ENCODE results near the gene PDE10A. TPM values are rescaled to one million over a fixed set of nuclear protein-coding genes. Genes with fewer than 3 reads are reported as not detected.
A peak's percentile ranks its signal among the peaks of the same experiment; 100 is the strongest.

PDE10A gene
- polyA plus RNA-seq, 1 donor: 2.7 TPM

DNA sequence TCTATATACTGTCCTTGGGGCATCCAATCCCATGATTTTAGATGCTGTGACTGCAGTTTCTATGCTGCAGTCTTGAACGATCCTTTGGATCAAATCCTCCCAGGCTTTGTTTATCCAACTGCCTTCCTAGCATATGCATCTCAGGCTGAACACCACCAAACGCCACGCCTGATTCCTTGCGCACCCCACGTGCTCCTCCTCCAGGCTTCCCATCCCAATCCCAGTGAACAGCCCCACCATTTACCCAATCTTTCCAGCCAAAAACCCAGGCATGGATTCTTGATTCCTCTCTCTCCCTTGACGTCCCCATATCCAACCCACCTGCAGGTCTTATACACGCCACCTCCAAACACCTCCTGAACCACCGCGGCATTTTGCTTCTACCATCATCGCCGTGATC lies 7.8 kb downstream of the PDE10A start:
- Histone ChIP-seq H3K36me3 (ENCODE audit: control insufficient read depth, insufficient read depth, low read length) (no peaks in the 10 kb centered on the region), H3K9me3 (ENCODE audit: control insufficient read depth, low read depth, low read length) (no peaks in the 10 kb centered on the region), H3K27me3 (ENCODE audit: control insufficient read depth, insufficient read depth, low read length) (peaks cover 32% of the 10 kb centered on the region), H3K4me1 (ENCODE audit: control insufficient read depth, insufficient read depth, low read length) (no peaks in the 10 kb centered on the region), H3K4me3 (ENCODE audit: low read length) (no peak overlapping the region), H3K27ac (ENCODE audit: low read length) (no peak overlapping the region)
- WGBS (ENCODE audit: insufficient coverage, low lambda C conversion rate): 97% methylated on average over 7 of the region's 11 CpGs
- no peak for DNase-seq

DNA sequence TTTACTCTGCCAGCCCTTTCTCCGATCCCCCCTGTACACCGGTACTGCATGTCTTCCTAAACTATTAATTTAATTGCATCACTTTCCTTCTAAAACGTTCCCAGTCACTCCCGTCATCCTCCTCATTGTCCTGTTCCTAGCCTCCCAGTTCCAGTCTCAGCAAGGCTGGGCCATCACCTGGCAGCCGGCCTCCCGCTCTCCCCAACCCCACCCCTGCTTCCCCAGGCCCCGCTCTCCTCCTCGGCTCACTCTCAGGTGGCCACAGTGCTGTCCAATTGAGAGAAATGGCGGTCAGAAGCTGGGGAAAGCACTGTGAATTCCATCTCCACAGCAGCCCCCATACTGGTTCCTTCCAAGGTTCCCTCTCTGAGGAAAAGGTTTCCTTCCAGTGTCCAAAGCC lies 8.9 kb downstream of the PDE10A start:
- Histone ChIP-seq H3K27ac (ENCODE audit: low read length) (no peak overlapping the region), H3K4me3 (ENCODE audit: low read length) (no peak overlapping the region), H3K36me3 (ENCODE audit: control insufficient read depth, insufficient read depth, low read length) (no peaks in the 10 kb centered on the region), H3K27me3 (ENCODE audit: control insufficient read depth, insufficient read depth, low read length) (peaks cover 23% of the 10 kb centered on the region), H3K9me3 (ENCODE audit: control insufficient read depth, low read depth, low read length) (no peaks in the 10 kb centered on the region), H3K4me1 (ENCODE audit: control insufficient read depth, insufficient read depth, low read length) (no peaks in the 10 kb centered on the region)
- WGBS (ENCODE audit: insufficient coverage, low lambda C conversion rate): no CpG with 5 or more reads among the region's 9 CpGs
- no peak for DNase-seq

DNA sequence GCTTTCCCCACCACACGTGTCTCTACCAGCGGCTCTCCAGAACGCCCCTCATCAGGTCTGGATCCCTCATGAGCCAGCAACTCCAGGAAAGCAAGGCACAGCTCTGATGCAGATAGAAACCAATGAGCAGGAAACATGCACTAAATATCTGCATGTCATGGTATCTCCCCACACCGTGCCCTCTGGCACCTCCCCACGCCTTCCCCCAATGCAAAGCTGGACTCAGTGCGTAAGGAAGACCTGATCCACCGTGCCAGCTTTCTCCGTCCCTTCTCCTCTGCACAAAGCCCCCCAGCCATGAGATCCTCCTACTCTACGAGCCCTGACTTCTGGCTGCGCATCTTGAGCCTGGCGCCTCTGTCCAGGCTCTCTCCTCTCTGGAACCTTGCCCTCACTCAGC lies 9.4 kb downstream of the PDE10A start:
- H3K9me3 ChIP-seq (ENCODE audit: control insufficient read depth, low read depth, low read length): no peaks in the 10 kb centered on the region
- WGBS (ENCODE audit: insufficient coverage, low lambda C conversion rate): no CpG with 5 or more reads among the region's 11 CpGs
- H3K4me1 ChIP-seq (ENCODE audit: control insufficient read depth, insufficient read depth, low read length): no peaks in the 10 kb centered on the region
- no peak overlapping the region for H3K4me3 ChIP-seq (ENCODE audit: low read length)
- peaks cover 19% of the 10 kb centered on the region for H3K27me3 ChIP-seq (ENCODE audit: control insufficient read depth, insufficient read depth, low read length)
- DNase-seq: no peak
- H3K36me3 ChIP-seq (ENCODE audit: control insufficient read depth, insufficient read depth, low read length): no peaks in the 10 kb centered on the region
- no peak overlapping the region for H3K27ac ChIP-seq (ENCODE audit: low read length)

DNA sequence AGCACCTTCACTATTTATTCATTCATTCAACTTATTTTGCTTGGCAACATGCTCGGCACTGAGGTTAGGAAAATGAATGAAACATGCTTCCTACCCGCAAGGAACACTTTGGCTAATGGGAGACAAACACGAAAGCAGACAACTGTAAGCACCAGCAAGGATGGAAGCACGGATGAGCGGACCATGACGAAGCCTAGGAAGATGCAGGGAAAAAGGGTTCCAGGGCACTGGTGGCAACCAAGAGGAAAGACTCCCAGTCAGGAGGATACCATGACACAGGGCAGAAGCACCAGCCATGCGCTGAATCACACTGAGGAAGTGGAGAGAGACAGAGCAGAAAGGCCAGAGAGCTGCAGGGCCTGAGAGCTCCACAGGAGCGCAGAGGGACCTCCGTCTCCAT lies 9.8 kb downstream of the PDE10A start:
- no peaks in the 10 kb centered on the region for H3K4me1 ChIP-seq (ENCODE audit: control insufficient read depth, insufficient read depth, low read length)
- H3K4me3 ChIP-seq (ENCODE audit: low read length): no peak overlapping the region
- no peaks in the 10 kb centered on the region for H3K36me3 ChIP-seq (ENCODE audit: control insufficient read depth, insufficient read depth, low read length)
- H3K9me3 ChIP-seq (ENCODE audit: control insufficient read depth, low read depth, low read length): no peaks in the 10 kb centered on the region
- WGBS (ENCODE audit: insufficient coverage, low lambda C conversion rate): no CpG with 5 or more reads among the region's 9 CpGs
- DNase-seq: no peak
- H3K27ac ChIP-seq (ENCODE audit: low read length): no peak overlapping the region
- H3K27me3 ChIP-seq (ENCODE audit: control insufficient read depth, insufficient read depth, low read length): peaks cover 15% of the 10 kb centered on the region

DNA sequence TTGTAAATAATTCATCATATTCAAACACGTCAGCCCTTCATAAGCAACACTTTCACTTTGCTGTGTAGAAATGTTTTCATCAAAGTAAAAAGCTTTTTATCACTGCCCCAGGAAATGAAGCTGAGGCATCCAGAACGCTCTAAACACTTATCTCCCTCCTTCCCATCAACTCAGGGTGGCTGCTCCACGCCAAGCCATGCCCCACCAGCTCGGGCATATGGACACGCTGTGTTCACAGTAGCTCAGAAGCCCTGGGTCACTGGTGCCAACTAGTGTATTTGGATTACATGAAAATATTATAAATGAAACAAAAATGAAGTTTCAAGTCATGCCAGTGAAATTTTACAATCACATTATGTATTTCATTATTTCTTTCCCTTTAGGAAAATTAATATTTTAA lies 10.3 kb downstream of the PDE10A start:
- WGBS (ENCODE audit: insufficient coverage, low lambda C conversion rate): 80% methylated on average over 1 of the region's 5 CpGs
- H3K9me3 ChIP-seq (ENCODE audit: control insufficient read depth, low read depth, low read length): no peaks in the 10 kb centered on the region
- no peaks in the 10 kb centered on the region for H3K4me1 ChIP-seq (ENCODE audit: control insufficient read depth, insufficient read depth, low read length)
- no peaks in the 10 kb centered on the region for H3K36me3 ChIP-seq (ENCODE audit: control insufficient read depth, insufficient read depth, low read length)
- no peak for DNase-seq
- peaks cover 11% of the 10 kb centered on the region for H3K27me3 ChIP-seq (ENCODE audit: control insufficient read depth, insufficient read depth, low read length)
- no peak overlapping the region for H3K27ac ChIP-seq (ENCODE audit: low read length)
- H3K4me3 ChIP-seq (ENCODE audit: low read length): no peak overlapping the region

DNA sequence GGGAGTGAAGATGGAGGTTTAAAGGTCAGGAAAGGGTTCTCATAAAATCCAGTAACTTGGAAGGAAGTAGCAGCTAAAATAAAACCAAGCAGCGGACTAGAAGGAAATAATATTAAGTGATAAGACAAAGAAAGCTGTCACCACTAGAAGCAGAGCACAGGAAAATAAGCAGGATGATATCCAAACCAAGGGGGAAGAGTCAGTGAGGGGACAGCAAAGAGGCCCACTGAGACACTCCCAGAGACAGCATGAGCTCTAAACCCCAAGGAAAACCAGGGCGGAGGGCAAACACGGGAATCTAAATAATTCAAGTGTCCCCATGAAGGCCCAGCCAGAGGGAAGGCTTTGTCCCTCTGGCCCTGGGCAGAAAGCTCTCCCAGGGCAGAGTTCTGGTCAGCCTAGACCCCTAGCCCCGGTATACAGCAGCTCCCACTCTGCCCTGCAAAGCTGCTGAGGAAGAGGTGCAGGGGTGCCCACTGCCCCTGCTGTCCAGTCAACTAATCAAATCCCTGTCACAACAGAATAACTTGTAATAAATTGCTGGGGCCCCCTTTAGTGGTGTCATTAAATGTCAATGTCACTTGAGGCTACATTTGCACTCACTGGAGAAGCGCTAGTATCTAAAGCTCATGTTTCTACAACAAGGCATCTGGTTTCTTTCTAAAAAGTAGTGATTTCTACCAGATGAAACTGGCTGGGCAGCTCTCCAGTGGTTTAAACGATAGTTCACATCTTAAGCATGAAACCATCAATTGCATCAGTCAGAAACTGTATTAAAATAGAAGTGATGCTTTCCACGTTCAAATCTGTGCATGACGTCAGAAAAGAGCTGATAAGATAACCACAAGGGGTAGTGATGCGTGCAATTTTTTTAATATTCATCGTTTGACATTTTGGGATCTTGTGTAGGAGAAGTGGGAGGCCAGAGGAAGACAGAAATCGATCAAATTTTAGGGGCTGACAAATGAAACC lies 13.6 kb downstream of the PDE10A start:
- Histone ChIP-seq H3K27ac (ENCODE audit: low read length) (no peak overlapping the region), H3K4me3 (ENCODE audit: low read length) (no peak overlapping the region), H3K27me3 (ENCODE audit: control insufficient read depth, insufficient read depth, low read length) (no peaks in the 10 kb centered on the region), H3K4me1 (ENCODE audit: control insufficient read depth, insufficient read depth, low read length) (no peaks in the 10 kb centered on the region), H3K9me3 (ENCODE audit: control insufficient read depth, low read depth, low read length) (no peaks in the 10 kb centered on the region), H3K36me3 (ENCODE audit: control insufficient read depth, insufficient read depth, low read length) (no peaks in the 10 kb centered on the region)
- WGBS (ENCODE audit: insufficient coverage, low lambda C conversion rate): 49% methylated on average over 7 of the region's 11 CpGs
- peak in 1 of 2 donors; percentile 7 for DNase-seq

DNA sequence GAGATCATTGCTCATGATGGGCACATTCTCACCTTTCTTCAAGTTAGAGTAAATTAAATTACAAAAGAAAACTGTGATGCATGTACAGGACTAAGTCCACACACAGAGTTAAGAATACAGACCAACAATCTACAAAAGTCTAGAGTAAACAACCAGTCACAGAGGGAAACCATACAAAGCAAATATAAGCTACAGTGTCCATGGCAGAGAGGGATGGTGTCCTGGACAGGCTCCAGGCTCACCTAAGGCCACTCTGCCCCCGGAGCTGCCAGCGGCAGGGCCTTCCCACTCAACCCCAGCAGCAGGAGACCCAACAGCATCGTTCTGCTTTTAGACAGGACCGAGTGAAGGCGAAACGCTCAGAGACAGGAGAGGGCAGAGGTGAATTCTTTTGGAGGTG lies 16.0 kb downstream of the PDE10A start:
- no CpG with 5 or more reads among the region's 6 CpGs for WGBS (ENCODE audit: insufficient coverage, low lambda C conversion rate)
- no peaks in the 10 kb centered on the region for H3K27me3 ChIP-seq (ENCODE audit: control insufficient read depth, insufficient read depth, low read length)
- no peak for DNase-seq

DNA sequence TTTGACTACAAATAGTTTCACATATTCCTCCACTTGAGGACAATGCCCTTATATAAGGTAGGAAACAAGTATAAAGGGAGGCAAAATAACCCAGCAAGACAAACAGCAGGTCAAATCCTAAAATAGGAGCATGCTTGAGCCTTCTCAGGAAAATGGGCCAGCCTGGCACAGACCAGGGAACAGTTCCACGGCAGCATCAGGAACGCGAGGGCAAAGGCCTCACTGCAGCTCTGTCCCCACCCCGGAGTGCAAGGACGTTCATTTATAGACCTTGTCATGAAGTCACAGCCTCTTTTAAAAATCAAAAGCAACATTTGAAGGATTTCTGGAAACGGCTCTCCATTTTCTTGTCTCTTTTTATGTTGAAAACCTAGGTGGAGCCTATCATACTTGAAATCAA lies 17.1 kb downstream of the PDE10A start:
- Histone ChIP-seq H3K4me1 (ENCODE audit: control insufficient read depth, insufficient read depth, low read length) (no peaks in the 10 kb centered on the region), H3K4me3 (ENCODE audit: low read length) (no peak overlapping the region), H3K36me3 (ENCODE audit: control insufficient read depth, insufficient read depth, low read length) (no peaks in the 10 kb centered on the region), H3K9me3 (ENCODE audit: control insufficient read depth, low read depth, low read length) (no peaks in the 10 kb centered on the region), H3K27ac (ENCODE audit: low read length) (no peak overlapping the region), H3K27me3 (ENCODE audit: control insufficient read depth, insufficient read depth, low read length) (no peaks in the 10 kb centered on the region)
- WGBS (ENCODE audit: insufficient coverage, low lambda C conversion rate): 67% methylated on average over 1 of the region's 6 CpGs
- no peak for DNase-seq

More for the DNA sequence above, 16.0 kb downstream of the PDE10A start:
- H3K4me1 ChIP-seq (ENCODE audit: control insufficient read depth, insufficient read depth, low read length): no peaks in the 10 kb centered on the region
- H3K4me3 ChIP-seq (ENCODE audit: low read length): no peak overlapping the region
- no peak overlapping the region for H3K27ac ChIP-seq (ENCODE audit: low read length)
- H3K9me3 ChIP-seq (ENCODE audit: control insufficient read depth, low read depth, low read length): no peaks in the 10 kb centered on the region
- no peaks in the 10 kb centered on the region for H3K36me3 ChIP-seq (ENCODE audit: control insufficient read depth, insufficient read depth, low read length)

DNA sequence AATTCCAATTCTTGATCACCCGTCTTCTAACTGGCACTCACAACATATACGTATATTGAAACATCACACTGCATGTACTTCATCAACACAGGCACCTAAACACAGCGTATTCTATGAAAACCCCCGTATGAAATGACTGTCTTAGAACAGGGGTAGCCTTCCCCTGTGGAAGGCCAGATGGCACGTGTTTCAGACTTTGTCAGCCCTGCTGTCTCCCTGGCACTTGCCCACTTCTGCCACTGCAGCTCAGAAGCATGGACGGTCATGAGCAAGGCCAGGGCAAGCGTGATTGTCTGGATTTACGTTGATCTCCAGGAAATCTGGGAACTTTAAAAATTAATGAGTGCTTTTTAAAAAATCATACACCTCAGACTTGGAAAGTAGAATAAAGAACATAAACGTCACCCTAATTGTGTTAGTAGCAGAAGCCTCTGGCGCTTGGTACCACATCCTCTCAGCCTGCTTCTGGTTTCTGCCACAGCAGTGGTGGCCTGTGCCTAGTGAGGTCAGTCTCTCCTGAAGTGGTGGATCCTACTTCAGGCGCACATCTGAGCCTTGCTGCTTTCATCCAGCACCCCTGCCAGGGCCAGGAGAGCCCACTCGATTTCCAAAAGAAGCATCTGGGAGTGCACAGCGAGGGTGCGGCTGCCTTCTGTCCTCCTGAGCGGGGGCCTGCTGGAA lies 18.3 kb downstream of the PDE10A start:
- 80% methylated on average over 1 of the region's 15 CpGs for WGBS (ENCODE audit: insufficient coverage, low lambda C conversion rate)
- H3K36me3 ChIP-seq (ENCODE audit: control insufficient read depth, insufficient read depth, low read length): no peaks in the 10 kb centered on the region
- H3K4me1 ChIP-seq (ENCODE audit: control insufficient read depth, insufficient read depth, low read length): no peaks in the 10 kb centered on the region
- H3K27ac ChIP-seq (ENCODE audit: low read length): no peak overlapping the region
- no peak overlapping the region for H3K4me3 ChIP-seq (ENCODE audit: low read length)
- H3K27me3 ChIP-seq (ENCODE audit: control insufficient read depth, insufficient read depth, low read length): no peaks in the 10 kb centered on the region
- H3K9me3 ChIP-seq (ENCODE audit: control insufficient read depth, low read depth, low read length): no peaks in the 10 kb centered on the region
- DNase-seq: no peak

DNA sequence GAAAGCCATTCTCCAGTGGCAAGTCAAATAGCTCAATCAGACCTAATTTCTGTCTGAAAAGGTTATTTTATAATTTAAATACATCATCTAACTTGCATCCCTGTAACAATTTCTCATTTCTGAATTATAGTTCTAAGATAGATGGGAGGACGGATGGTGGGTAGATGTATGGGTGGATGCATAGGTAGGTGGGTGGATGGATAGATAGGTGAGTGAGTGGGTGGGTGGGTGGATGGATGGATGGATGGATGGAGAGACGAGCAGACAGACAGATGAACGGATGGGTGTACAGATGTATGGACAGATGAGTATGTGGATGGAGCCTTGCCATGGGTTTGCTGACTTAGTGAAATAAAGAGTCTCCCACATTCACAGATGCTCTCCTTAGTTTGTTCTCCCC lies 20.0 kb downstream of the PDE10A start:
- no peaks in the 10 kb centered on the region for H3K9me3 ChIP-seq (ENCODE audit: control insufficient read depth, low read depth, low read length)
- H3K27me3 ChIP-seq (ENCODE audit: control insufficient read depth, insufficient read depth, low read length): no peaks in the 10 kb centered on the region
- no peaks in the 10 kb centered on the region for H3K4me1 ChIP-seq (ENCODE audit: control insufficient read depth, insufficient read depth, low read length)
- no peak overlapping the region for H3K4me3 ChIP-seq (ENCODE audit: low read length)
- no peak overlapping the region for H3K27ac ChIP-seq (ENCODE audit: low read length)
- no peak for DNase-seq
- no peaks in the 10 kb centered on the region for H3K36me3 ChIP-seq (ENCODE audit: control insufficient read depth, insufficient read depth, low read length)
- 100% methylated on average over 1 of the region's 3 CpGs for WGBS (ENCODE audit: insufficient coverage, low lambda C conversion rate)
